ENCODE data around the gene ANTXR1.
"Not testable (repeated sequence)": the region's sequence is repeated elsewhere in the genome, so short reads cannot be mapped to it uniquely, and the experiment has no call there.

ANTXR1 gene

DNA sequence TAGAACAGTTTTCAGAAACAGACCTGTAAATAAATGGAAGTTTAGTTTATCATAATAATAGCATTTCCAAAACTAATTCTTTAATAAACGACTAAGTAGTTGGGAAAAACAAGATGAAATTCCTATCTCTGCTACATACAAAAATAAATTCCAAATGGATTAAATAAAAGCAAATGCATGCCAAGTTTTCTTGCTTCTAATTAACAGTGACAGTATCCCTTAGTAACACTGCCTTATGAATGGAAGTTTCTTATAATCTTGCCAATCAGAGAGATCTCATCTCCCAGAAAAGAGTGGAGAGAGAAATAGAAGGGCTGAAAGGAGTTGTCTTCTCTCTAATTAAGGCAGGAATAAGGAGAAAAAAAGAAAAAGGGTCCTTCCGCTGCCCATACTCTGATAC lies 240.1 kb downstream of the ANTXR1 start:
- Mint-ChIP-seq H3K27ac (no peak overlapping the region), H3K4me3 (no peak overlapping the region), H3K27me3 (peaks cover 24% of the 10 kb centered on the region), H3K4me1 (no peaks in the 10 kb centered on the region), H3K36me3 (no peaks in the 10 kb centered on the region), H3K9me3 (no peaks in the 10 kb centered on the region)

- peaks cover 25% of the 10 kb centered on the region for H3K27me3 Mint-ChIP-seq
- no peak overlapping the region for H3K4me3 Mint-ChIP-seq
- H3K9me3 Mint-ChIP-seq: peaks cover 5% of the 10 kb centered on the region
- no peaks in the 10 kb centered on the region for H3K36me3 Mint-ChIP-seq
- H3K27ac Mint-ChIP-seq: no peak overlapping the region
- H3K4me1 Mint-ChIP-seq: no peaks in the 10 kb centered on the region
These were observed 240.8 kb downstream of the ANTXR1 start for GRCh38 chr2:69253611-69254301.

DNA sequence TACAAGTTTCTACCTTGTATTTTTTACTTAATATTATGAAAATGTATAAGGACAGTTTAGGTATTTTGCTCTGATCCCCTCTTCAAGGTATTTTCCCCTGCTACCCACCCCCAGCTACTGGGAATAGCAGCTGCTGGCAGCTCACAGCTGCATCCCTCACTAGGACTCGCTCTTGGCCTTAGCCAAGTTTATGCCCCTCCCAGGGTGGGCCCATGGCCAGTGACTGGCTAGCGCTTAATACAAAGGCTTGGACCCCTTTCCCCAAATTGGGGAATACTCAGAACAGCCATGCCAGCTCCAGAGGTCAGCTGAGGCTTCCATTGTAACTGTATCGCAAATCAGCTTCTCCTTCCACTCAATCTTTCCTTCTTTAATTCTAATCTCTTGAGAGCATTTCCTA lies 242.8 kb downstream of the ANTXR1 start:
- Mint-ChIP-seq H3K27ac (no peak overlapping the region), H3K36me3 (no peaks in the 10 kb centered on the region), H3K4me1 (no peaks in the 10 kb centered on the region), H3K27me3 (peaks cover 24% of the 10 kb centered on the region), H3K4me3 (no peak overlapping the region), H3K9me3 (peaks cover 11% of the 10 kb centered on the region)

GRCh38 chr2:69259994-69260591 lies 247.1 kb downstream of the ANTXR1 start:
- peaks cover 20% of the 10 kb centered on the region for H3K9me3 Mint-ChIP-seq
- not testable (repeated sequence) for H3K4me1 Mint-ChIP-seq, H3K4me3 Mint-ChIP-seq, H3K36me3 Mint-ChIP-seq, H3K27ac Mint-ChIP-seq
- peaks cover 20% of the 10 kb centered on the region for H3K27me3 Mint-ChIP-seq

DNA sequence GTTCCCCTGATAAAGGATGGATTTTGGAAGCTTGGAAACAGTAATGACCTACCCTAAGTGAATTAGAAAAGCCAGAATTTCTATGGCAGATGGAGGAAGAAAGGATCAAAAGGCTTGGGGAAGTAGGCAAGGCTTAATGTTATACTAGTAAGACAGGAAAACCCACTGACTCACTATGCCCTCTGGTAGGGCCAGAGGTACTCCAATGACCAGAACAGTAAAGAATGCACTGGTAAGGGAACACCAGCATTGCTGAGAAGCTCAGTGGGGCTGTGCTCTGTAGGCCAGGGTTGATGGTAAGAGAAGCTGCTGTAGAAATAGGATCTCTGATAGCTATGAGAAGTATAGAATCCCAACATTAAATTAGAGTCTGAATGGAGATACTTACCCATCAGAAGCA lies 247.7 kb downstream of the ANTXR1 start:
- H3K27me3 Mint-ChIP-seq: peaks cover 19% of the 10 kb centered on the region
- H3K27ac Mint-ChIP-seq: no peak overlapping the region
- peaks cover 20% of the 10 kb centered on the region for H3K9me3 Mint-ChIP-seq
- no peak overlapping the region for H3K4me3 Mint-ChIP-seq
- H3K36me3 Mint-ChIP-seq: no peaks in the 10 kb centered on the region
- H3K4me1 Mint-ChIP-seq: no peaks in the 10 kb centered on the region

DNA sequence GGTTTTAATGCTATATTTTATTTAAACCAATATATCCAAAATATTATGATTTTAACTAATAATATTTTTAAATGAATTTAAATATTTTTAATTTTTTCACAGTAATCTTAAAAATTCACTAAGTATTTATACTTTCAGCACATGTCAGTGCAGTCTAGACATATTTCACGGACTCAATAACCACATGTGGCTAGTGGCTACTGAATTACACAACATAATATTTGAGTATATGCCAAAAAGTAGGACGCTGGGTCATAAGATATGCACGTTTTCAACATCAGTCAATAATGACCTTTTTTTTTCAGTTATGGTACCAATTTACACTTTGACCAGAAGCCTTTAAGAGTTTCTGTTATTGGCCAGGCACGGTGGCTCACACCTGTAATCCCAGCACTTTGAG lies 256.4 kb downstream of the ANTXR1 start:
- Mint-ChIP-seq H3K9me3 (no peaks in the 10 kb centered on the region), H3K27me3 (peaks cover 31% of the 10 kb centered on the region), H3K27ac (no peak overlapping the region), H3K4me3 (no peak overlapping the region), H3K36me3 (no peaks in the 10 kb centered on the region), H3K4me1 (no peaks in the 10 kb centered on the region)

- Mint-ChIP-seq H3K27ac (no peak overlapping the region), H3K4me3 (no peak overlapping the region), H3K9me3 (no peaks in the 10 kb centered on the region), H3K27me3 (peaks cover 36% of the 10 kb centered on the region), H3K4me1 (no peaks in the 10 kb centered on the region), H3K36me3 (no peaks in the 10 kb centered on the region)
These were observed 258.9 kb downstream of the ANTXR1 start for GRCh38 chr2:69271831-69272257.

GRCh38 chr2:69272803-69273471 lies 260.0 kb downstream of the ANTXR1 start:
- Mint-ChIP-seq H3K27me3 (peaks cover 36% of the 10 kb centered on the region), H3K4me1 (no peaks in the 10 kb centered on the region), H3K4me3 (no peak overlapping the region), H3K9me3 (no peaks in the 10 kb centered on the region), H3K36me3 (no peaks in the 10 kb centered on the region), H3K27ac (no peak overlapping the region)

GRCh38 chr2:69275490-69275889 lies 262.5 kb downstream of the ANTXR1 start:
- H3K27ac Mint-ChIP-seq: no peak overlapping the region
- H3K4me3 Mint-ChIP-seq: no peak overlapping the region
- H3K9me3 Mint-ChIP-seq: no peaks in the 10 kb centered on the region
- no peaks in the 10 kb centered on the region for H3K36me3 Mint-ChIP-seq
- H3K4me1 Mint-ChIP-seq: no peaks in the 10 kb centered on the region
- peaks cover 29% of the 10 kb centered on the region for H3K27me3 Mint-ChIP-seq

GRCh38 chr2:69278366-69278765 lies 265.4 kb downstream of the ANTXR1 start:
- Mint-ChIP-seq H3K4me1 (no peaks in the 10 kb centered on the region), H3K27me3 (peaks cover 17% of the 10 kb centered on the region), H3K36me3 (no peaks in the 10 kb centered on the region), H3K9me3 (no peaks in the 10 kb centered on the region), H3K4me3 (no peak overlapping the region), H3K27ac (no peak overlapping the region)

GRCh38 chr2:69279211-69279610 lies 266.2 kb downstream of the ANTXR1 start:
- H3K27me3 Mint-ChIP-seq: peaks cover 11% of the 10 kb centered on the region
- no peaks in the 10 kb centered on the region for H3K4me1 Mint-ChIP-seq
- H3K36me3 Mint-ChIP-seq: no peaks in the 10 kb centered on the region
- H3K9me3 Mint-ChIP-seq: no peaks in the 10 kb centered on the region
- H3K4me3 Mint-ChIP-seq: no peak overlapping the region
- H3K27ac Mint-ChIP-seq: no peak overlapping the region

DNA sequence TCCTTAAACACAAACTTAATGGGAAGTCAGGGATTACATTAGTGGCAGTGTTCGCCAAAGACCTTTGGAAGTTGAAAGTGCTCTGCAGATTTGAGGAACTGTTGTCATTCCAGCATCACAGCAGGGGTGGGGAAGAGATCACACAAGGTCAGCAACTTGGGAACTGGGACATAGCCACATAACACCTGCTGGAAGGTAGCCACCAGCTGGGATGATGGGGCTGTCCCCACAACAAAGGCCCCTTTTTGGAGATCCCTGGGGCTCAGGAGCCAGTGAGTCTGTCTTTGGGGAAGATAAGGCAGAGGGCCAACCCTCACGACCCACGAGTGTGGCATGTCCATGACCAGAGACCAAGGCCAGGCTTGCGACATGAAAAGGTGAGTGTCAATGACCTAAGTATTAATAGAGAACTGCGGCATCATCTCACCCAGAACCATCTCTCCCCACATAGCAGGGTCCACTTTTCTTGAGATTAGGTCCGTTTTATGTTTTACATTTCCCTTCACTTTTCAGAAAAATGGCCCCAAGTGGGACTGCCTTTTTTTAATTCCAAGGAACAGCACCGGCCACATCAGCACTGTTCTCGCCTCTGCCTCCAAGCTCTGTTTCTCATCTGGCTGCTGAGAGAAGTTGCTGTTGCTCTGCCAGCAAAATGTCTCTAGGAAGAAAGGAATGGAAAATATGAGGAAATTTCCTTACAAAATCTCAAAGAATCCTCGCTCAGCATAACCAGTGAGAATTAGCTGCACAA lies 267.1 kb downstream of the ANTXR1 start:
- no peaks in the 10 kb centered on the region for H3K36me3 Mint-ChIP-seq
- H3K9me3 Mint-ChIP-seq: no peaks in the 10 kb centered on the region
- peaks cover 8% of the 10 kb centered on the region for H3K27me3 Mint-ChIP-seq
- no peaks in the 10 kb centered on the region for H3K4me1 Mint-ChIP-seq
- H3K27ac Mint-ChIP-seq: no peak overlapping the region
- H3K4me3 Mint-ChIP-seq: no peak overlapping the region

GRCh38 chr2:69280796-69281412 lies 267.9 kb downstream of the ANTXR1 start:
- H3K4me1 Mint-ChIP-seq: no peaks in the 10 kb centered on the region
- no peak overlapping the region for H3K4me3 Mint-ChIP-seq
- no peak overlapping the region for H3K27ac Mint-ChIP-seq
- H3K9me3 Mint-ChIP-seq: no peaks in the 10 kb centered on the region
- peaks cover 3% of the 10 kb centered on the region for H3K27me3 Mint-ChIP-seq
- H3K36me3 Mint-ChIP-seq: no peaks in the 10 kb centered on the region

GRCh38 chr2:69285379-69285894 lies 272.5 kb downstream of the ANTXR1 start:
- H3K27ac Mint-ChIP-seq: no peak overlapping the region
- no peak overlapping the region for H3K4me3 Mint-ChIP-seq
- H3K9me3 Mint-ChIP-seq: no peaks in the 10 kb centered on the region
- H3K36me3 Mint-ChIP-seq: no peaks in the 10 kb centered on the region
- no peaks in the 10 kb centered on the region for H3K4me1 Mint-ChIP-seq
- H3K27me3 Mint-ChIP-seq: no peaks in the 10 kb centered on the region

- Mint-ChIP-seq H3K27ac (no peak overlapping the region), H3K9me3 (no peaks in the 10 kb centered on the region), H3K27me3 (peaks cover 2% of the 10 kb centered on the region), H3K4me3 (no peak overlapping the region), H3K36me3 (no peaks in the 10 kb centered on the region), H3K4me1 (no peaks in the 10 kb centered on the region)
These were observed 274.6 kb downstream of the ANTXR1 start for GRCh38 chr2:69287544-69287943.

Measured in activated naive CD4-positive, alpha-beta T cell treated with anti-CD3 and anti-CD28 coated beads, Interleukin-2, amount 50 U/mL, for 24 hours (primary cell).